Left lobe of liver (tissue), 2 donors: Measurements from ENCODE around the gene STX1A. TPM values are rescaled to one million over a fixed set of nuclear protein-coding genes. Genes with fewer than 3 reads are reported as not detected.
A peak's percentile ranks its signal among the peaks of the same experiment; 100 is the strongest.
"Not testable (repeated sequence)": the region's sequence is repeated elsewhere in the genome, so short reads cannot be mapped to it uniquely, and the experiment has no call there.

Experiments
- ATAC-seq: fragments of 200-7000 bp; cut with Tn5 transposase; one replicate; pipeline ENCODE4 v1.9.1; 2020; ENCODE audit warnings: mild to moderate bottlenecking, moderate library complexity
- DNase-seq: peaks from one replicate; pipeline ENCODE4 v3.0.0-alpha.2; 2020; ENCODE audit warnings: low spot score
- total RNA-seq: library from RNA; stranded (reverse); gene quantifications from one replicate; pipeline ENCODE4 v1.2.1, GENCODE V29; 2021
- donor health status: DM: no; HTN: no; CAD: no; lungs with moderate emphysema.
- donor health status: DM: no; HTN: yes; CAD: no.

STX1A gene
- total RNA-seq, 1 donor from 2014 or later = 2.9 TPM

DNA sequence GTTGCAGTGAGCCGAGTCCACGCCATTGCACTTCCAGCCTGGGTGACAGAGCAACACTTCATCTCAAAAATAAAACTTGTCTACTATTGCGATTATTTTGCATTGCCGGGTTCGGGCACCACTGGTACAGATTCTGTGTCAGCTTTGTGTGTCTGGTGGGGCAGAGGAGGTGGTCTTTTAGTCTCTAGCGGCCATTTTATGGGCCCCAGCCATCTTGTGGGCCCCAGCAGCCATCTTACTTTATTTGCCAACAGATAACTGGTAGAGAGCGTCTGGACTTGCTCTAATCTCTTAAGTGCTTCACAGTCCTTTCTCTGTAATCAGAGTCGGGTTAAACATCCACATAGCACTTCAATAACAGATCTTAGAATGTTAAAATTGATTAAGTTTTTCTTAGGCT is 31.2 kb downstream of the STX1A start:
- ATAC-seq = no peak
- no peak for DNase-seq

DNA sequence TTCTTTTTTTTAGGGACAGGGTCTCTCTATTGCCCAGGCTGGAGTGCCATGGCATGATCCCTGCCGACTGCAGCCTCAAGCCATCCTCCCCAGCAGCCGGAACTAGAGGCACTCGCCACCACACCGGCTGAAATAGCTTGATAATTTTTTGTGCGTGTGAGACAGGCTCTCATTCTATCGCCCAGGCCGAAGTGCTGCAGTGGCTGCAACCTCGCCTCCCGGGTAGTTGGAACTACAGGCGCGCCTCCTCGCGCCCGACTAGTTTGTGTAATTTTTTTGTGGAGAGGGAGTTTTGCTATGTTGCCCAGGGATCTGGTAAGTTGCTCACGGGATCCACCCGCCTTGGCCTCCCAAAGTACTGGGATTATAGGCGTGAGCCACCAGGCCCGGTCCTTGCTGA is 34.2 kb downstream of the STX1A start:
- DNase-seq (no peak), ATAC-seq (no peak)

DNA sequence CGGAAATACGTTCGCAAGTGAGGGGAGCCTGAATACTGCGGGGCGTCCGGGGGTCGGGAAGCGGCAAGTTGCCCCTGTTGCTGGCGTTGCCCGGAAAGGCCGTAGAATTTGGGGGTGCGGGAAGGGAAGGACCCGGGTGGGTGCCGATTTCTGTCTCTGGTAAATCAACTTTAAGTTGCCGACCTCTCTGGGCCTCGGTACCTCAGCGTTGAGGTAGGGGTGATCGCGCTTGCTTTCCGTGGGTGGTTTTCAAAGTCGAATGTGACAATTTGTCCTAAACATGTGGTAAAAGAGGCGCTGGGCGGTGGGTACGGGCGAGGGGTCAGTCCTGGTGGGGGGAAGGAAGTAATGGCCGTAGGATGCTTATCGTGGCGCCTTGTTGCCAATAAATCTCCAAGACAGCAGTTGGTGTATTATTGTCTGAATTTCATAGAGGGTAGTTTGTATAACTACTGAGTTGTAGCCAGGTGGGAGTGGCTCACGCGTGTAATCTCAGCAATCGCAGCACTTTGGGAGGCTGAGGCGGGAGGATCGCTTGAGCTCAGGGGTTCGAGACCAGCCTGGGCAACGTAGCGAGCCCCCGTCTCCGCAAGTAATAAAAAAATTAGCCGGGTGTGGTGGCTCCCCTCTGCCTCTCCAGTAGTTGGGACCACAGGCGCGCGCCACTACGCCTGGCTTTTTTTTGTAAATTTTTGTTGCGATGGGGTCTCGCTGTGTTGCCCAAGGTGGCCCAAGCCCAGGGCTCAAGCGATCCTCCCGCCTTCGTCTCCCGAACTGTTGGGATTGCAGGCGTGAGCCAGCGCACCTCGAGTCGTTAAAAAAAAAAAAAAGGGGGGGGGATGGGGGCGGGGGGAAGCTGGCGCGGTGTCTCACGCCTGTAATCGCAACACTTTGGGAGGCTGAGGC is 35.4 kb downstream of the STX1A start:
- ATAC-seq = peak; percentile 3

DNA sequence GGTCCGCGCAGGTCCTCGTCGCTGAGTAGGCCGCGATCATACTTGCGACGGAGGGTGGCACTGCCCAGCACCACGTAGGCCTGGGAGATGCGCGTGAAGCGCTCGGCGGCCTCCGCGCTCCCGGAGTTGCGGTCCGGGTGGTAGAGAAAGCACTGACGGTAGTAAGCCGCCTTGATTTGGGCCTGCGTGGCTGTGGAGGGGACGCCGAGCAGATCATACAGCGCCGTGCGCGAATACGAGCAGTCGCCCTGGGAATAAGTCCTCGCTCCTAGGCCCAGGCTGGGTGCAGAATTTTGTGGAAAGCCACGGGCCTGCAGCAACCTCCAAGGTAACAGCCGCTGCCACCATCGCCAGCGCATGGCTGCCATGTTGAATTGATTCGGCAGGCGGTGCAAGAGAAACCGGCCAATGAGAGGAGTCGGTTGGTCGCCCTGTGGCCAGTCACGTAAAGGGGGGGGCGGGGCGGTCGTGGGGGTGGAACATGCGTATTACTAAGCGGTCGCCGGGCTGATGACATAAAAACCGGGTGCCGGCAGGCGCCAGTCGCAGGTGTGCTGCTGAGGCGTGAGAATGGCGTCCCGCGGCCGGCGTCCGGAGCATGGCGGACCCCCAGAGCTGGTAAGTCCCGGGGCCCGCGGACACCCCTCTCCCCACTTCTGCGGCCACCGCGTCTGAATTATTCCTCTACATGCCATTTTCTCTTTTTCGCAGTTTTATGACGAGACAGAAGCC is 36.2 kb downstream of the STX1A start, which contains the start of the genes BUD23 and DNAJC30:
TSS of gene BUD23 (plus strand) at position 542 of the 732 bp plus-strand sequence. CDS start at position 571, 29 bp downstream.
TSS of gene DNAJC30 (minus strand) at position 398 of the 732 bp plus-strand sequence. CDS start at position 368, 30 bp downstream.
- ATAC-seq (peak; percentile 98), DNase-seq (peak; percentile 97)

More for the DNA sequence above, 35.4 kb downstream of the STX1A start:
- no peak for DNase-seq

DNA sequence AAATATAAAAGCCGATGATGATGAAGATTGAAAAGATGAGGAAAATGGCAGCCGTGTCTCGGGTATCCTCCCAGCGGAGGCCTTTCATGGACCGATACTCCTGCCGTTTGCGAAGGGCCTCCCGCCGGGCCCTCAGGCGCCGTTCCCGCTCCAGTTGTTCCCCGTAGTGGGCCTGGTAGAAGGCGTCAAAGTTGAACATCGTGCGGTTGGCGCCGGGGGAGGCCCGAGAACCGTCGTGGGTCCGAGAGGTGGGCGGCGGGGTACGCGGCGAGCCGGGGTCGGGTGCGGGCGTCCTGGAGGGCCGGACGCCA is 36.8 kb downstream of the STX1A start:
- no peak for DNase-seq
- peak; percentile 3 for ATAC-seq

DNA sequence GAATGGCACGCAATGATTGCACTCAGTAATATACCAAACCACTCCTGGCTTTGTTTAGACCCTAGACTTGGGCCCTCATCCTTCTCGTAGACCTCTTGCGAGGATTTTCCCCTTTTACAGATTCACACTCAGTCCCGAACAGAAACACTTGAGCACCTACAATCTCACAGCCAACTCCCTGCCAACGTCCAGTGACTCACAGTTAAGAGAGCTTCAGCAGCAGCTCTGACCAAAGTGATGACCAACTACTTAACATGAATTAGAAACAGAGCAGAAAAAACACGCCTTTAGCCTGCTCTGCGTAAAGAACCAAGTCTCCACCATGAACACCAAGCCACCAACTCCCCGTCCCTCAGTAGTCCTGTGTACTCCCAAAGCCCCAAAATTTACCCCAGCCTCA is 38.4 kb downstream of the STX1A start:
- DNase-seq (no peak), ATAC-seq (no peak)

DNA sequence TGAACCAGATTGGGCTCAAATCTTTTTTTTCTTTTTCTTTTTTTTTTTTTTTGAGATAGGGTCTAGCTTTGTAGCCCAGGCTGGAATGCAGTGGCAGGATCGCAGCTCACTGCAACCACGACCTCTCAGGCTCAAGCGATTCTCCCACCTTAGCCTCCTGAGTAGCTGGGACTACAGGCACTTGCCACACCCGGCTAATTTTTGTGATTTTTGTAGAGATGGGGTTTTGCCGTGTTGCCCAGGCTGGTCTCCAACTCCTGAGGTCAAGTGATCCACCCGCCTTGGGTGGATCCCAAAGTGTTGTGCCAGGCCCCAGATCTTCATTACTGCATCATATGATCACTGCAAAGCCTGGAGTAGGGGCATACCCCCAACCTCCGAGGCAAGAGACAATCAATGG is 39.0 kb downstream of the STX1A start:
- no peak for ATAC-seq
- DNase-seq = no peak

DNA sequence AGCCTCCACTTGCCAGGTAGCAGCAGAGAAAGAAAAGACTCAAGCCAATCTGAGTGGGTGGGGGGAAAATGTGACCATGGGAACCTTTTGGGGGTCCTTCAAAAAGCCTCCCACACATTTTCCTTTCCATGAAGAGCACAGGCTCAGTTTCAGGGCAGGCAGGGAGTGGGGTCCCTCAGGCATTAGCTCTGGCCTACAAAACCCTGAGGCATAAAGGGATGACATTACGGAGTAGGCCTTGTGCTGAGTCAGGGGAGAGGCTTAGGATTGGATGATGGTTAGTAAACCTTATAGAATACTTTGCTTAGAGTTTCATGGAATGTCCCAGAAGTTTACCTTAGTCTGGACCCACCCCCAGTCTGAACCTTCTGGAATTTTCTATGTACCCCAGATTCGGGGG is 39.8 kb downstream of the STX1A start:
- no peak for DNase-seq
- no peak for ATAC-seq

DNA sequence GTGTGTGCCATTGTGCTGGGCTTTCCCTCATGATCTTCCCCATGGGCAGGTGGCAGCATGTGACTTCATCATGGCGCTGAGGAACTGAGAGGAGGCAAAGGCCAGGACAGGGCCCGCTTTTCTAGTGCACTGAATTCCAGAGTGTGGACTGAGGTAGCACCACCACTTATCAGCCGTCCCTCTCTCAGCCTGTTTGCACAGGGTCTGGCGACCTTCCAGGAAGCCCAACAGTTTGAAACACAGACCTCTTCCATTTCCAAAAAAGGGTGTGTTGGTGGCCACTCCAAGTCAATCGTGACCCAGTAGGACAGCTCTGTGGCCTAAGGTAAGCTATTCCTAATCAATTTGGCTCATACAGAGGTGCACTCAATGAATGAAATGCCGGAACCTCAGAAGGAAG is 40.6 kb downstream of the STX1A start:
- no peak for ATAC-seq
- no peak for DNase-seq

DNA sequence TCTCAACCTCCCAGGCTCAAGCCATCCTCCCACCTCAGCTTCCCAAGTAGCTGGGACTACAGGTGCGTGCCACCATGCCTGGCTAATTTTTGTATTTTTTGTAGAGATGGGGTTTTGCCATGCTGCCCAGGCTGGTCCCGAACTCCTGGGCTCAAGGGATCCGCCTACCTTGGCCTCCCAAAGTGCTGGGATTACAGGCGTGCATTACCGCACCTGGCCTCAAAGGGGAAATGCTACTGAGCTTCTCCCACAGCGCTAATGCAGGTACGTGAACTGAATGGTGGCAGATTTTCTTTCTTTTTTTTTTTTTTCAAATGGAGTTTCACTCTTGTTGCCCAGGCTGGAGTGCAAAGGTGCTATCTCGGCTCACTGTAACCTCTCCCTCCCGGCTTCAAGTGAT is 43.4 kb downstream of the STX1A start:
- not testable (repeated sequence) for DNase-seq

DNA sequence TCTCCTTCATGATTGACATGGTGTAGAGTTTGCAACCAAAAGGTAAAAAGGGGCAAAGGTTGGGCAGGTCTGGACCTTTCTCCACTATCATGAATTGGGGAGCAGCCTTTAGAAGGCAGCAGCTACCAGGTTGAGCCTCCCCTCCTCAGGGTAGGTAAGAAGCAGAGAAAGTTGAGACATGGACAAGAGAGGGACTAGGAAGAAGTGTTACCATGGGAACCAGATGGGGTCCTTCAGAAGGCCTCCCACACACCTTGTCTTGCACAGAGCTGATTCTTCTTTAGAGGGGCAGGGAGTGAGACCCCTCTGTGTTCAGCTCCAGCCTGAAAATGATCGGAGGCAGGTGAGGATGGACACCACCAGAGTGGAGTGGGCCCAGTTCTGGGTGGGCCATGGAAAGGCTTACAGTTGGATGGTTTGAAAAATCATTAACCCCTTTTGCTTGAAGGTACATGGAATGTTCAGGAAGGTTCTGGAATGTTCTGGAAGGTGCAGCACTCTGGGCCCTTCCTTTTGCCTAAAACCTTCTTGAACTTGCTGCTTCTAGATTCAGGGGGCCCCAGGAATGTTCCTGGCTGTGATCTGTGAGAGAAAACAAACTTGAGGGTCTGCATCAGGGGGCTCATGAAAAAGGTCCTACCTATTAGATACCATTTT is 44.9 kb downstream of the STX1A start:
- ATAC-seq = no peak

More for the DNA sequence above, 43.4 kb downstream of the STX1A start:
- not testable (repeated sequence) for ATAC-seq

DNA sequence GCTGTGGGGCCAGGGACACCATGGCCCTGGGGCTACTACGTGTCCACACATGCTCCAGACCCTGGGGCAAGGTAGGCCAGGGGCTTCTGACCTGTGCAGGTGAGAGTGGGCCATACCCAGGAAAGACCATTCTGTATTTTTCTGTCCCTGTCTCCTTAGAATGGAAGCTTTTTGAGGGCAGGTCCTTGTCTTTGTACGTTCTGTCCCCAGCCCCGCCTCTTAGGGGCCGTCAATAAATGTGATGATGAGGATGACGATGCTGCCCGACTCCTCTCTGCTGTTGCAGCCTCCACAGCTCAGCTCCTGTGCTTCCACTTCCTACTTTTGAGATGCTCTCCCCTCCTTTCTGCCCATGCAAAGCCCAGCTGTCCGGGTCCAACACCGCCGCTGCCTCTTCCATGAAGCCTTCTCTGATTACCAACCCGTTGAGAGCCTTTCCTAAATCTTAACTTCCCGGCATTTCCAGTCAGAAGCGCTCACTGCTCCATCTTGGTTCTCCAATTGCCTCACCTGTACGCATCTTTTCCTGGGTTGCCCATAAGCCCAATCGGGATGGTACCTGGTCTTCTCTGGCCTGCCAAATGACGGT is 47.5 kb downstream of the STX1A start:
- DNase-seq (no peak), ATAC-seq (no peak)

More for the DNA sequence above, 44.9 kb downstream of the STX1A start:
- no peak for DNase-seq

DNA sequence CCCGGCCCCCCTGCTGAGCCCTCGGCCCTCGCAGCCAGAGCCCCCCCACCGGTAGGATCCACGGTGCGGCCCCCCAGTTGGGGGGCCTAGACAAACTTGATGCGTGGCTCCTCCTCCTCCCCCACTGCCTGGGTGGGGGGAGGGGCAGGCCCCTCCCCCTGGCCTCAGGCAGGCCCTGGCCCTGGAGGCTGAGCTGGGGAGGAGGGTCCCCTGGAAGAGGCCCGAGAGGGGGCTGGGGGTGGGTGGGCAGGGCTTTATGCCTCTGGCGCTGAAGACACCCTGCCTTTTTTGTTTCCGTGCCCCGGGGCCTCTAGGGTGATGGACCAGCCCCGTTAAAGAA is 48.2 kb downstream of the STX1A start:
- DNase-seq = no peak
- ATAC-seq = no peak

DNA sequence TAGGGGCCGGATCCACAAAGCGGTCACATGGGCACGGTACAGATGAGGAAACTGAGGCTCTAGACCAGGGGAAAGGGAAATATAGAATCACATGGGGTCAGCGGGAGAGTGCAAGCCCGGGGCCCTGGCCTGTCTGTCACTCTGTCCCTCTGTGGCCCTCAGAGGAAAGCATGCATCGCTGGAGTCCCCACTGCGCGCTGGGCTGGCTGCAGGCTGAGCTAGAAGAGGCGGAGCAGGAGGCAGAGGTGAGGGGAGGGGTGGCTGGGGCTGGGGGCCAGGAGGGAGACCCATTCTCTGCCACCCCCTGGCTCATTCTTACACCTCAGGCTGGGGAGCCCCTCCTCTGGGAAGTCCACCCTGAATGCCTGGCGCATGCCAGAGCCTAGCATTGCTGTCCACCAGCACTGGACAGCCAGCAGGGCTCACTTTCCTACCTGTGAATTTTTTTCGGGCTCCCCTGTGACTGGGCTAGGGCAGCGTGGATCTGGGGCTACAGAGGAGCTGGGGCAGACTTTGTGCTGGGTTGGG is 49.5 kb downstream of the STX1A start:
- ATAC-seq = no peak
- DNase-seq = no peak

DNA sequence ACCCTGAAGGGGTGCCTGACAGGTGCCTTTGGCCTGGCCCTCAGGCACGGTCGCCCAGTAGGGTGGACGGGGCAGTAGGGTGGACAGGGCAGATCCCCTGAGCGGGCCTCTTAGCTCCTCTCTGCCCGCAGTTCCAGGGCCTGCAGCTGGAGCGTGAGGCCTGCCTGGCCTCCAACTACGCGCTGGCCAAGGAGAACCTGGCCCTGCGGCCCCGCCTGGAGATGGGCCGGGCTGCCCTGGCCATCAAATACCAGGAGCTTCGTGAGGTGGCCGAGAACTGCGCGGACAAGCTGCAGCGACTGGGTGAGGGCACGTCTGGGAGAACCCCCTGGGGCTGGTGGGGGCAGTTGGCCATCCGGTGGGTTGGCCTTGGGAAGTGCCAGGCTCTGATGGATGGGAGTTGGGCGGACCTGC is 50.2 kb downstream of the STX1A start:
- no peak for ATAC-seq
- no peak for DNase-seq

DNA sequence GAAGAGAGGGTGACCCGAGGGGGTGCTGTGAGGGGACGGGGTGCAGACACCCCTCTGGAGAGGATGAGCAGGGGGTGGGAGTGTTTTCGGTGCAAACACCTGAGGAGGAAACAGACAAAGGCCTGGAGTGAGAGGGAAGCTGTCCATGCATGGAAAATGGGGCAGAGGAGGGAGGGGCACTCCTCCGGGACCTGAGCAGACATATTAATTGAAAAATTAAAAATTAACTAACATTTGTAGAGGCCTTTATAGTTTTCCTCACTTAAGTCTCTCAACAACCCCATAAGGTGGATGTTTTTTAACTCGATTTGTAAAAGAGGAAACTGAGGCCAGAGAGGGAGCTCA is 50.6 kb downstream of the STX1A start:
- no peak for ATAC-seq
- DNase-seq = no peak

DNA sequence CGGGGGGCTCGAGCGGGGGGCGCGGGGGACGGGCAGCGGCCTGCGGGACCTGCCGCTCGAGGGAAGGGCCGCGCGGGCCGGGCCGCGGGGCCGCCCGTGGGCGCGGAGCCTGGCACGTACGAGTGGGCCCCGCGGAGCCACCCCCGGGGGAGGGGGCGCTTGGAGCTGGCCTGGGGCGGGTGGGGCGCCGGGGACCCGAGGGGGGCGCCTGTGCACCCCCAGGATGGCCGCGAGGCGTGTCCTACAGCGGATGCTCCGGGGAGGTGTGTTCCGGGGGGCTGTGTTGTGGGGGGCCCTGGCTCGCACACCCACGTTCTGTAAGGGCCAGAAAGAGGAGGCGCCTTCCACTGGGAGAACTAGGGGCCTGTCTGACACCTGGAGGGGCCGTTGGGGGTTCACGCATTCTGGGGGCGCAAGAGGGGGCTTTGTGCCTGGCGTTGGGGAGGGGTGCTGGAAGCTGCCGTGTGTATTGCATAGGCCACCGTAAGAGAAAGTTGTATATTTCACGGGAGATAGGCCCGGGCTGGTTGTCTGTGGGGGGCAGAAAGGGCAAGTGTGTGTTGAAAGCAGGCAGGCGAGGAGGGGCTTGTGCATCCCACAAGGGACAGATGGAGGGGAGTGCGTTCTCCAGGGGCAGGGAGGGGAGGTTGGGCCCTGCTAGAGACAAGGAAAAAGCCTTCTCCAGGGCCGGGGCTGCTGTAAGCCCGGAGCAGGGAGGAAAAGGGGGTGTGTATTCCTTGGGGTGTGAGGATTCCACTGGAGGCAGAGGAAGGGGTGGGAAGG is 51.2 kb downstream of the STX1A start:
- ATAC-seq (no peak), DNase-seq (no peak)

DNA sequence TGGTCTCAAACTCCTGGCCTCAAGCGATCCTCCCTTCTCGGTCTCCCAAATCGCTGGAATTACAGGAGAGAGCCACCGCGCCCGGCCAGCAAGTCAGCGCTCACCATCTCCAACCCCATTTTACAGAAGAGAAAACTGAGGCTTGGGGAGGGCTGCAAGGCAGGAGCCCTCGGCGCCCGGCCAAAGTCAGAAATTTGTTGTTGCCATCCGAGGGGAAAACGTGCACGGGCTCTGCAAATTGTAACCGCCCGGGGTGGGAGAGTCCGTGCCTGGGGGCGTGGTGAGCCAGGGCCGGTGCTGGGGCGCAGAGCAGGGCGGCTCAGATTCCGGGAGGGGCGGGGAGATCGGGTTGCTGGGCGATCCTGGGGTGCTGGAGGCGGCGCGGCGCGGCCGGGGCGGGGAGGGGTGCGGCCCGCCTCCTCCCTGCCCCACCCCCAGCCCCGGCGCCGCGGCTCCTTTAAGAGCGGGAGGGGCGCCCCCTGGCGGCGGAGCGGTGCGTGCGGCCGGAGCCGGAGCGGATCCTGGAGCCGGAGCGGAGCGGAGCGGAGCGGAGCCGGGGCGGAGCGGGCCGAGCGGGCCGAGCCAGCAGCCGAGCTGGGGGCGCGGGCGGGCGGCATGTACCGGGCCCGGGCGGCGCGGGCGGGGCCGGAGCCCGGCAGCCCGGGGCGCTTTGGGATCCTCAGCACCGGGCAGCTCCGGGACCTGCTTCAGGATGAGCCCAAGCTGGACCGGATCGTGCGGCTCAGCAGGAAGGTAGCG is 51.9 kb downstream of the STX1A start, which contains the start of gene VPS37D:
TSS of gene VPS37D (plus strand) at position 488 of the 759 bp plus-strand sequence. CDS start at position 616, 128 bp downstream.
- peak; percentile 95 for DNase-seq
- peak; percentile 92 for ATAC-seq

DNA sequence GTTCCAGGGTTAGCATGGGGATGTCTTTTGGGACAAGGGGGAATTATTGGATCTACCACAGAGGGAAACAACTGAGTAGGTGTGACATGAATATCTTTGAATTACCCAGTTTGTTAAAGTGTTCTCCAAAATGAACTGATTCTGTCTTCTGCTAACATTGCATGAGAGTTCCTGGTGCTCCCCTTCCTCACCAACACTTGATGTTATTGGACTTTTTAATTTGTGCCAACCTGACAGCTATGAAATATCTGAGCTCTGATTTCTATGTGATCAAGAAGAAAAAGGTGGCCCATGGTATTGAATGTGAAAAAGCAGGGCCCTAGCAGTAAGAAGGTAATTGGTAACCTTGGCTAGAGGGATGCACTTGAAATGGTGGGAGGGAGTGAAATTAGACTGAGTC is 56.4 kb downstream of the STX1A start:
- ATAC-seq = no peak

More for the DNA sequence above, 56.4 kb downstream of the STX1A start:
- DNase-seq = no peak
